Measurements from ENCODE around the gene PZP.

PZP gene

DNA sequence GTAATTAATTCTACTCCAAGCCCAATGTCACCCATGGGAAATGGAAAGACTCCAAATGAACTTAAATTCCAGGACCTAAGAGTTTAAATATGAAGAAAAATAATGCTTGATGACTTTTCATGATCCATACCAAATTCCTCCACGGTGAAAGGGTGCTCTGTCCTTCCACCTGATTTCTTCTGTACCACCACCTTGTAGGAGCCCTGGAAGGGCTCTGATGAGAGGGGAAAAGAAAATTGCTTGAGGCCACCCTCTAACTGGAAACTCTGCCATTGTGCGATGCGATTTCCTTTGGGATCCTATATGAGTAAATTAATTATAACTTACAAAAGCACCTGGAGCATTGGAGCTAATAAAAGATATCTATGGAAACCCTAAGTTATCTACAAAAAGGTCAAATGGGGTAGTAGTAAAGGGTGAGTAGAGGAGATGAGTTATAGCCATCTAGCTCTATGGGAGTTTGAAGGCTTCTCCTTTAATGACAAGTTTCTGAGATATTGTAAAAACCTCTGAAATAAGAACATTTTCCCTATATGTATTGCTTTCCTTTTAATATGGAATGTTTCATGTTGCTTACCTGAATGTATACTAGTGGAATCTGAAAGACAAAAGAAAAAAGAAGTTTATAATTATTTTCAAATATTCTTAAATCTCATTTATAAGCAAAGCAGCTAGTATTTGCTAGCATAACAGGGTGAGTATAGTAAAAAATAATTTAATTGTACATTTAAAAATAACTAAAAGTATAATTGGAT lies 98.3 kb downstream of the PZP start:
- TF ChIP-seq EZH2phosphoT487 (IDR thresholded peaks at IDR 0.05; ENCODE audit: borderline replicate concordance) = no peak
- TF ChIP-seq, protein P1, sequence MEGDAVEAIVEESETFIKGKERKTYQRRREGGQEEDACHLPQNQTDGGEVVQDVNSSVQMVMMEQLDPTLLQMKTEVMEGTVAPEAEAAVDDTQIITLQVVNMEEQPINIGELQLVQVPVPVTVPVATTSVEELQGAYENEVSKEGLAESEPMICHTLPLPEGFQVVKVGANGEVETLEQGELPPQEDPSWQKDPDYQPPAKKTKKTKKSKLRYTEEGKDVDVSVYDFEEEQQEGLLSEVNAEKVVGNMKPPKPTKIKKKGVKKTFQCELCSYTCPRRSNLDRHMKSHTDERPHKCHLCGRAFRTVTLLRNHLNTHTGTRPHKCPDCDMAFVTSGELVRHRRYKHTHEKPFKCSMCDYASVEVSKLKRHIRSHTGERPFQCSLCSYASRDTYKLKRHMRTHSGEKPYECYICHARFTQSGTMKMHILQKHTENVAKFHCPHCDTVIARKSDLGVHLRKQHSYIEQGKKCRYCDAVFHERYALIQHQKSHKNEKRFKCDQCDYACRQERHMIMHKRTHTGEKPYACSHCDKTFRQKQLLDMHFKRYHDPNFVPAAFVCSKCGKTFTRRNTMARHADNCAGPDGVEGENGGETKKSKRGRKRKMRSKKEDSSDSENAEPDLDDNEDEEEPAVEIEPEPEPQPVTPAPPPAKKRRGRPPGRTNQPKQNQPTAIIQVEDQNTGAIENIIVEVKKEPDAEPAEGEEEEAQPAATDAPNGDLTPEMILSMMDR (conservative IDR thresholded peaks at IDR 0.05; ENCODE audit: low read length) = no peak
- H3F3A ChIP-seq (ENCODE audit: low read depth) = no peaks in the 10 kb centered on the region
- H3K9ac ChIP-seq (ENCODE audit: low read depth, low read length, poor library complexity, severe bottlenecking) = no peak overlapping the region
- no peak overlapping the region for H3K4me3 ChIP-seq (ENCODE audit: low read length, poor library complexity, severe bottlenecking)
- no peak overlapping the region for H2AFZ ChIP-seq (ENCODE audit: low read length)
- H3K27me3 ChIP-seq (ENCODE audit: insufficient read depth, low read length, poor library complexity, severe bottlenecking) = no peaks in the 10 kb centered on the region
- no peaks in the 10 kb centered on the region for H3K9me2 ChIP-seq (replicated peaks; ENCODE audit: low read depth, low read length)
- no peaks in the 10 kb centered on the region for H3K79me2 ChIP-seq (ENCODE audit: insufficient read depth, low read length)
- H3K36me3 ChIP-seq (ENCODE audit: insufficient read depth, low read length) = no peaks in the 10 kb centered on the region
- no peaks in the 10 kb centered on the region for H4K20me1 ChIP-seq (ENCODE audit: insufficient read depth, low read length, poor library complexity, severe bottlenecking)
- H3K9me3 ChIP-seq (ENCODE audit: insufficient read depth, low read depth, low read length) = no peaks in the 10 kb centered on the region
- H3K4me2 ChIP-seq (ENCODE audit: low read depth, low read length, poor library complexity, severe bottlenecking) = no peak overlapping the region
- H3K4me1 ChIP-seq (ENCODE audit: insufficient read depth, low read length, poor library complexity, severe bottlenecking) = no peaks in the 10 kb centered on the region

DNA sequence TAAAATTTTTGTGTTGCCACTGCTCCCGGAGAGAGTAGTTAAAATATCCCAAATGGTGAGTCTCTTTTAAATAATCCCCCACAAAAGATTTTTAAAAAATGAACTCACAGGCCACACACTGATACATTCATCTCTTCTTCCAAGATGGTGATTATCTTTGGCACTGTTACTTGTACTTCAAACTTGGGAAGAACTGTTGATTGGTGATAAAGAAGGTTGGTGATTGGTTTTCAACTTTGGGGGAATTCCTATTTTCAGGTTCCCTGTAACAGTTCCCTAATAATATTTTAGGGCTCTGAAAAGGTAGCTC lies 99.0 kb downstream of the PZP start:
- no peaks in the 10 kb centered on the region for H3K79me2 ChIP-seq (ENCODE audit: insufficient read depth, low read length)
- H3K9me2 ChIP-seq (replicated peaks; ENCODE audit: low read depth, low read length) = no peaks in the 10 kb centered on the region
- H3K27me3 ChIP-seq (ENCODE audit: insufficient read depth, low read length, poor library complexity, severe bottlenecking) = no peaks in the 10 kb centered on the region
- H3F3A ChIP-seq (ENCODE audit: low read depth) = no peaks in the 10 kb centered on the region
- no peaks in the 10 kb centered on the region for H4K20me1 ChIP-seq (ENCODE audit: insufficient read depth, low read length, poor library complexity, severe bottlenecking)
- no peak overlapping the region for H2AFZ ChIP-seq (ENCODE audit: low read length)
- no peak overlapping the region for H3K4me2 ChIP-seq (ENCODE audit: low read depth, low read length, poor library complexity, severe bottlenecking)
- no peak overlapping the region for H3K4me3 ChIP-seq (ENCODE audit: low read length, poor library complexity, severe bottlenecking)
- H3K36me3 ChIP-seq (ENCODE audit: insufficient read depth, low read length) = no peaks in the 10 kb centered on the region
- H3K4me1 ChIP-seq (ENCODE audit: insufficient read depth, low read length, poor library complexity, severe bottlenecking) = no peaks in the 10 kb centered on the region
- H3K9ac ChIP-seq (ENCODE audit: low read depth, low read length, poor library complexity, severe bottlenecking) = no peak overlapping the region
- H3K9me3 ChIP-seq (ENCODE audit: insufficient read depth, low read depth, low read length) = no peaks in the 10 kb centered on the region
- no peak for TF ChIP-seq EZH2phosphoT487 (IDR thresholded peaks at IDR 0.05; ENCODE audit: borderline replicate concordance)
- TF ChIP-seq, protein P1 (conservative IDR thresholded peaks at IDR 0.05; ENCODE audit: low read length) = no peak

DNA sequence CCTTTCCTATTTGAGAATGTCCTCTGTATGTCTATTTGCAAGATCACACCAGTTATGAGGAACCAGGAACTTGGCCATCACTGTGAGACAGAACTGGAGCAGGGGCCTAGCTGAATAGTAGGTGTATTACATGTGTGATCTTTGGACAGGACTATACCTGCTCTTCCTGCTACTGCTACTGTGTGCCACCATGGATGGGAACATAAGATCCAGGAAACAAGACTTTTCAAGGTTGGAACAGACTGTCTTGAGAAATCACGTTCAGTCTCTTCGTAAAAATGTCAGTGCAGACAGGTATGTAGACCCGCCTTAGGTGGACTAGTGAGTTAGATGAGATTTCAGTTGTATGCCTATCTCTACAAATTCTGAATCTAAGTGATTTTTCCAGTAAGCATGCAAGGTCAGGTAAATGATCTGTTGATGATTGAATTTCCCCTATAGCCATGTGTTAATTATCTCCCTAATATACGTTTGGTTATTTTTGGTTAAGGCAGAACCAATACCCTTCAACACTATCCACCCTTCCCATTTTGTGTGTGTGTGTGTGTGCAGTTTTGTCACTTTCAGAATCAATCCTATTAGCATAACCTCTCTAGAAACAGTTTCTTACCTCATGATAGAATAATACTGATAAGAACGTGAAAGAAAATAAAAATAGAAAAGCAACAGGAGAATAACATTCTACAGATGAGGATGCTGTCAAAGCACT lies 99.5 kb downstream of the PZP start:
- Histone ChIP-seq H3K4me1 (ENCODE audit: insufficient read depth, low read length, poor library complexity, severe bottlenecking) (no peaks in the 10 kb centered on the region), H3K9ac (ENCODE audit: low read depth, low read length, poor library complexity, severe bottlenecking) (no peak overlapping the region), H3K4me2 (ENCODE audit: low read depth, low read length, poor library complexity, severe bottlenecking) (no peak overlapping the region), H3K27me3 (ENCODE audit: insufficient read depth, low read length, poor library complexity, severe bottlenecking) (no peaks in the 10 kb centered on the region), H2AFZ (ENCODE audit: low read length) (no peak overlapping the region), H3F3A (ENCODE audit: low read depth) (no peaks in the 10 kb centered on the region), H3K9me2 (replicated peaks; ENCODE audit: low read depth, low read length) (no peaks in the 10 kb centered on the region), H4K20me1 (ENCODE audit: insufficient read depth, low read length, poor library complexity, severe bottlenecking) (no peaks in the 10 kb centered on the region), H3K4me3 (ENCODE audit: low read length, poor library complexity, severe bottlenecking) (no peak overlapping the region), H3K79me2 (ENCODE audit: insufficient read depth, low read length) (no peaks in the 10 kb centered on the region), H3K9me3 (ENCODE audit: insufficient read depth, low read depth, low read length) (no peaks in the 10 kb centered on the region), H3K36me3 (ENCODE audit: insufficient read depth, low read length) (no peaks in the 10 kb centered on the region)
- no peak for TF ChIP-seq EZH2phosphoT487 (IDR thresholded peaks at IDR 0.05; ENCODE audit: borderline replicate concordance)
- TF ChIP-seq, protein P1 (conservative IDR thresholded peaks at IDR 0.05; ENCODE audit: low read length) = no peak
